WI38 (cell line): ENCODE results near the gene MTERF2.

Source experiments
- H3K4me3 ChIP-seq: 2 replicates; pipeline ENCODE4 v1.5.1; 2011; ENCODE audit warnings: low read depth, mild to moderate bottlenecking, control low read depth, low read length
- CTCF ChIP-seq: IDR thresholded peaks from 2 replicates; pipeline ENCODE4 v1.5.1; 2012; ENCODE audit warnings: low read depth, mild to moderate bottlenecking, control low read depth, low read length

The MTERF2 gene

GRCh38 chr12:106978035-106978800 lies 8.7 kb downstream of the MTERF2 start:
- no peak for TF ChIP-seq CTCF

GRCh38 chr12:106976668-106977067 lies 10.3 kb downstream of the MTERF2 start:
- TF ChIP-seq CTCF: no peak
- H3K4me3 ChIP-seq: no peak overlapping the region

More at GRCh38 chr12:106978035-106978800, 8.7 kb downstream of the MTERF2 start:
- no peak overlapping the region for H3K4me3 ChIP-seq

GRCh38 chr12:106975993-106976658 lies 10.8 kb downstream of the MTERF2 start:
- no peak overlapping the region for H3K4me3 ChIP-seq
- no peak for TF ChIP-seq CTCF

GRCh38 chr12:106975098-106975497 lies 11.8 kb downstream of the MTERF2 start:
- no peak for TF ChIP-seq CTCF
- no peak overlapping the region for H3K4me3 ChIP-seq

GRCh38 chr12:106974511-106974910 lies 12.4 kb downstream of the MTERF2 start:
- TF ChIP-seq CTCF: no peak

GRCh38 chr12:106973545-106973944 lies 13.4 kb downstream of the MTERF2 start:
- TF ChIP-seq CTCF: no peak
- H3K4me3 ChIP-seq: no peak overlapping the region

More at GRCh38 chr12:106974511-106974910, 12.4 kb downstream of the MTERF2 start:
- no peak overlapping the region for H3K4me3 ChIP-seq

GRCh38 chr12:106971065-106971464 lies 15.9 kb downstream of the MTERF2 start:
- TF ChIP-seq CTCF: no peak
- H3K4me3 ChIP-seq: no peak overlapping the region
